HG03439 (cell line): ENCODE measurements around the gene CHCHD6.

ENCODE experiments used
- ATAC-seq: cut with Tn5 transposase; IDR thresholded peaks from one replicate; pipeline ENCODE4 v1.9.1; 2021; ENCODE audit warnings: mild to moderate bottlenecking, moderate library complexity; ENCODE audit not compliant: unreplicated experiment

CHCHD6 gene

GRCh38 chr3:126955004-126955790, 251.2 kb downstream of the CHCHD6 start:
- ATAC-seq = peak; percentile 60

GRCh38 chr3:126956361-126956760, 252.3 kb downstream of the CHCHD6 start:
- ATAC-seq = no peak

DNA sequence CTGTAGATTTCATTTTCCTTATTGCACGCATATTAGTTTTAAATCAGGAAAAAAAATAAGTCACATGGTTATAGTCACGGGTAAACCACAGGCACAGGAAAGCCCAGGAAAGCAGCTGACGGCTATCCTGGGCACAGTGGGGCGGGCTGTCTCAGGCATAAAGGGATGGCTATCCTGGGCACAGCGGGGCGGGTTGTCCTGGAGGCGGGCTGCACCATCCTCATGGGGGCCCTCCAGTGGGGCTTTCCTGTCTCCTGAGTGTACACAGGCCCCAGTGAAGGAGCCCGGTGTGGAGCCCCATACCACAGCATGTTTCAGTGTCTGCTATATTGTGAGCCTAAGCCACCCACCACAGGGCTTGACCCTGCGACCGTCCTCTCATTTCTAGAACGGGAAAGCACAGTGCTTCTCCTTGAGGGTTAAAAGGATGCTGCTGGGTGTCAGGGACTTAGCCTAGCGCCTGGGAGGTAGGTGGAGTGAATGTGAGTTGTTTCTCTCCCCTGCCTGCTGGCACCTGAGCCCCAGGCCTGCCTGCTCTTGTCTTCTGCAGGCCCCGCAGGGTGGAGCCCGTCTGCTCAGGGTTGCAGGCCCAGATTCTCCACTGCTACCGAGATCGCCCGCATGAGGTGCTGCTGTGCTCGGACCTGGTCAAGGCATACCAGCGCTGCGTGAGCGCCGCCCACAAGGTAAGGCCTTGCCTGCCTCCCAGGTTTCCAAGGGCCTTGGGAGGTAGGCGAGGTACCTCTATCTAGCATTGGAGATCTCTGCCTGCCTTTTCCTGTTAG, 253.0 kb downstream of the CHCHD6 start:
- ATAC-seq = no peak

DNA sequence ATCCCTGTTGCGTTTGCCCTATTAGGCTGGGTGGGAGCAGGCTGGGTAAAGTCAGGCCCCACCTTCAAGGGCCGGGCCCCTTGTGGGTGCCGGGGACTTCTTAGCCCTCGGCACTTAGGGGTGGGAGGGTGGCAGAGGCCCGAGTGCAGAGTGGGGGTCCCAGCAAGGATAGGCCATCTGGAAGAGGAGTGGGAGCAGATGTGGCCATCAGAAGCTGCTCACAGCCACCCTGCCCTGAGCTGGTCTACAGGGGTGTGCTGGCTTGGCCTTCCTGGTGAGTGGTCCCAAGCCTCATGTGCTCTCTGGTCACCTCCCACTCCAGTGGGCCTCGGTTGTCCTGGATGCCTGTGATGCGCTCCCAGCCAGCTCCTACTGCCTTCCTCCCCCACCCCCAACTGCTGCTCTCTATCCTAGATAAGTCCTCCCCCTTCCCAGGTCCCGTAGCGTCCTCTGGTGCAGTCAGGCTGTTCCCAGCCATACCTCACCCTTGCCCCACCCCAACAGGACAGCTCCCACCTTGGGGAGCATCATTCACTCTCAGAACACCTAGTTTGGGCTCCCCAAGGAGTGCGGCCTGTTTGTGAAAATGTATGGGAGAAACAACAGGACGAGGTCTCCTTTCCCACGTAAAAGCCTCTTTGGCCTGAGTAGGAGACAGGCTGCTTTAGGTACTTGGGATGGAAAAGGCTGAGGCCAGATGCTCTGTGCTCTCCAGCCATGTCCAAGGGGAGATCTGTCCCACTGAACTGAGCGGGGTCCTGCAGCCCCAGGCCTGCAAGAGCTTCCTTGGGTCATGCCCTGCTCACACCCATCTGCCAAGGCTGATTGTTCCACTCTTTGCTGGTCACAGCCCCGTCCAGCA, 254.0 kb downstream of the CHCHD6 start:
- no peak for ATAC-seq

DNA sequence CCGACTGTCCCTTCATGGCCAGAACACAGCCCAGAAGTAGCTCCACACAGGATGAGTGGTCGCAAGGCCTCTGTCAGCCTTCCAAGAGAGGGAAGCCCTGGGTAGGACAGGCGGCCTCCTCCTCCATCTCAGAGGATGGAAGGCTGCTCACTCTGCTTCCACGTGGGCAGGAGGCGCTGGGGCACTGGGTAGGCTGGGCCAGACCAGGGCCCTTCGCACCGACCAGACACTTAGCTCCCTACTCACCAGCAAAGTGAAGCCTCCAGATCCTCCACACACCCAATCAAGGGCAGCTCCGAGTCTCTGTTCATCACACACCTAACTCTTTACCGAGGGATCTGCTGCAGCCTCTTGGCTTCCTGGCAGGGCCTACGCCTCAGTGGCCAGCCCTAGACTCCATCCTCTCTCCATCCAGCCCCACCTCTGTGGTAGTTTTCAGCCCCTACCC, 254.6 kb downstream of the CHCHD6 start:
- no peak for ATAC-seq

DNA sequence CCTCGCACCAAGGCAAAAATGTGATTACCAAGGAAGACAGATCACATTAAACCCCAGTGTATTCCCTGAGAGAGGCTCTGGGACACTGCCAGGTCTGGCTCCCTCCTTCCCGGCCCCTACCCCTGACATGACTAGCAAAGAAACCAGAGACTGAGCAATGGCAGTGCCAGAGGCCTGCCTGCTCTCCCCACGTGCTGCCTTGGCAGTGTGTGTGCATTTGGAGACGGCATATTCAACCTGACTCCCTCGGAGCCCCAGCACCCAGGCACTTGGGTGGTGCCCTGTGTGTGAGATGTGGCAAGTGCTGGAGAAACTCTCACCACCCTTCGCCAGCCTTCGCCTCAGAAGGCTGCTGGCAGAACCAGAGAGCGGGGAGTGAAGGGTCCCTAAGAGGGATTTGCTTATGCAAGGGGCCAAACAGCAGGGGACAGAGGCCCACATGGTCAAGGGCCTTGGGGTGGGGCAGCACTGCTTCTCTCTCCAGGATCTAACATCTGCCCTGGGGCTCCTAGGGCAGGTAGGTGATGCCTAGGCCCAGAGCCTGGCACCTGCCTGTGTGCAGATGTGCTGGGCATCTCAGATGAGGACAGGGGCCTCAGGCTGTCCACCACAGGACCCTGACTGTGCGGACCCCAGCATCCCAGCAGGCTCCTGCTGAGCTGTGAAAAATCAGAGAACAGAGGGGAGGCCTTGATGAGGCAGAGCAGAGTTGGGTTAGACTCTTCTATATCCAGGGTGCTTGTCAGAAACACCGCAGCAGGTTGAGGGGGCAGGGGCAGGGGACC, 255.3 kb downstream of the CHCHD6 start:
- no peak for ATAC-seq

GRCh38 chr3:126959921-126960603, 256.0 kb downstream of the CHCHD6 start:
- ATAC-seq = no peak

GRCh38 chr3:126960604-126960995, 256.6 kb downstream of the CHCHD6 start:
- no peak for ATAC-seq

GRCh38 chr3:126961191-126961790, 257.3 kb downstream of the CHCHD6 start:
- peak; percentile 39 for ATAC-seq

DNA sequence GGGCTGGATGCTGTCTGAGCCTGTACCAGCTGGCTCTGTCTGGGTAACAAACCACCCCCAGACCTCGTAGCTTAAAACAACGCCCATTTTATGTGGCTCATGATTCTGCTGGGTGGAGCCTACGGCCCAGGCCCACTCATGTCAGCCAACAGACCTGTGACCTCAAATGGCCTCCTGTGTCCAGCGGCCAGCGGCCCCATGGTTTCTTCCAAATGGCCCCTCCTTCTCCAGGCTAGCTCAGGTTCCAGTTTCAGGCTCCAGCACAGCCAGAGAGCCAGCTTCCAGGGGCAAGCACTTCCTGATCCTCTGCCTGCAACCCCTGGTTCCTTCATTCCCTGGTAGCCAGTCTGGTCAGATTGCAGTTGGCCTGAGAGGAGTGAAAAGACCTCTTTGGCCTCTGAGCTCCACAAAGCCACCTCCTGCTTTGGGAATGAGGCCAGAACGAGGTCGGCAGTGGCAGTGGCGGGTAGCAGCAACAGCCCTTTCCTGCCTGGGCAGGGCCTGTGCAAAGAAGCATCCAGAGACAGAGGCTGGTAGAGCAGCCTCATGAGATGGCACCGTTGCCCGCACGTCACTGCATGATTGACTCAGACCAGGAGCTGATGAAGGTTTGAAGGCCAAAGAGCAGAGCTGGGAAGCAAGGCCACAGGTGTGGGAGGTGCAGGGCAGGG, 257.9 kb downstream of the CHCHD6 start:
- no peak for ATAC-seq

DNA sequence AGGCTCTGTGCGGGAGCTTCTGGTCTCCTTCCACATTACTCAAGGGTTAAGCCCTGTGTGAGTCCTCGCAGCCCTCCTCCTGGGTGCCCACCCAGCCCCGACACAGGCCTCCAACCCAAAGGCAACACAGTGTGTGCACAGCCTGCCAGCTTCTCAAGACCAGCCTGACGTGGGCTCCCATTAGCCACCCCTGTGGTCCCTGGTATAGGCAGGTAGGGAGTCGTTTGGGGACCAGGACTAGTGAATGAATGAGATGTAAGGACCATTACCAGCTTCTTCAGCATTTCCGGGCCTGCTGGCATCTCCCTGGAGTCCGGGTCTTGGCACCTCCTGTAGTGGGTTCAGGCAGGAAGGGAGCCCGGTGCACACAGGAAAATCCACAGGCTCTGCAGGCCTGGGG, 258.7 kb downstream of the CHCHD6 start:
- ATAC-seq = no peak

DNA sequence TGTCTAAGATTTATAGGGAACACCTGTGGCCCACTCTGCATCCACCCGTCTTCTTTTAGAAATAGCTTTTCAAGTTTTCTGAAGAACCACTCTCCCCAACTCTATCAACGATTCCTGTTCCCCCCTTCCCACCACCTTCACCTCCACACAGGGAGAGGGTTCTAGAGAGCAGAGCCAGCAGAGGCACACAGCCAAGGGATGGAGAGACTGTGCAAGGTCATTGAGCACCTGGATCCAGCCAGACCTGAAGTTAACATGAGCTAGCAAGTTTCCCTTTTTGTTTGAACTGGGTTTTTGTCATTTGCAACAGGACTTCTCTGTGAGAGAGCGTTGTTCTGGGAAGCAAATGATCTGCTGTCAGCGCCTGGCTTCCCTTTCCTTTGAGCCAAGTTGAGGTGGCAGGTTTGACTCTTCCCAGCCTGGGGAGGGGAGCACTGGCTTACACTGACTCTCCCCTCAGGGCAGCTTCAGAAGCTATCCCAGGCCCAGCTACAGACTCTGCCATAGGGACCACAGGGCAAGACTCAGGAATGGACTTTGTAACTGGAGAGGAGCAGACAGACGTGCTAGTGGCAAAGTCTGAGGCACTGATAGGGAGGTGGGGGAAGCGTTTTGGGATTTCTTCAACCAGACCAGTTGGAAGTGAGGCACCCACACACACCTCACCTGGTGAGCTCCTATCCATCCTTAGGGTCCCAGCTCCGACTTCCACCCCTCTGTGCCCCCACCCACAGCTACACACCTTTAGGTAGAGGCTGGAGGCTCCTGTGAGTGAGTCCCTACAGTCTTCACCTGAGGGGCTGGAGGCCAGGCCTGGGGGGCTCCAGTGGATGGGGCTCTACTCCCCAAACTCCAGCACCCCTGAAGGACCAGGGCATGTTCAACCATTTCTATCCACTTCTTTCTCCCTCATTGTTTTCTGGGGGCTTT, 259.5 kb downstream of the CHCHD6 start:
- ATAC-seq = no peak

GRCh38 chr3:126964261-126964660, 260.2 kb downstream of the CHCHD6 start:
- no peak for ATAC-seq

- ATAC-seq = no peak
These were observed 260.9 kb downstream of the CHCHD6 start for GRCh38 chr3:126964950-126965349.

- ATAC-seq = no peak
These were observed 261.6 kb downstream of the CHCHD6 start for GRCh38 chr3:126965526-126966080.

DNA sequence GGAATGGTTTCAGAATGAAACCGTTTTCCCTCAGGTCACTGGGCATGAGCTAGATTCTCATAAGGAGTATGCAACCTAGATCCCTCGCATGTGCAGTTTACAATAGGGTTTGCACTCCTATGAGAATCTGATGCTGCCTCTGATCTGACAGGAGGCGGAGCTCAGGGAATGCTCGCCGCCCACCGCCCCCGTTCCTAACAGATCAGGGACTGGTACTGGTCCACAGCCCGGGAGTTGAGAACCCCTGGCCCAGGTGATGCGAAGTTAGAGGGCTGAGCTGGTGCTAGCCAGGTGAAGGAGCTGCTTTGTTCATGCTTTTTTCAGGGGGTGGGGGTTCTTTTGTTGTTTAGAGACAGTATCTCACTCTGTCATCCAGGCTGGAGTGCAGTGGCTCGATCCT, 263.3 kb downstream of the CHCHD6 start:
- ATAC-seq = no peak
